ENCODE measurements around the gene PDZD7. TPM values are rescaled to one million over a fixed set of nuclear protein-coding genes. Genes with fewer than 3 reads are reported as not detected.

PDZD7 gene
- total RNA-seq, 1 donor from 2014 or later: 1.5 TPM

GRCh38 chr10:101055411-101055810 lies 24.5 kb upstream of the PDZD7 start:
- Mint-ChIP-seq H3K4me3 (ENCODE audit: unreplicated experiment) (no peak overlapping the region), H3K27me3 (ENCODE audit: unreplicated experiment) (peaks cover 4% of the 10 kb centered on the region), H3K9me3 (ENCODE audit: unreplicated experiment) (peaks cover 3% of the 10 kb centered on the region), H3K27ac (ENCODE audit: unreplicated experiment) (no peak overlapping the region), H3K4me1 (ENCODE audit: low read depth, unreplicated experiment) (peaks cover 5% of the 10 kb centered on the region), H3K36me3 (ENCODE audit: unreplicated experiment) (no peaks in the 10 kb centered on the region)
- no peak for DNase-seq
- TF ChIP-seq CTCF (IDR thresholded peaks at IDR 0.05; ENCODE audit: partially characterized antibody, unreplicated experiment): no peak

GRCh38 chr10:101054876-101055275 lies 23.9 kb upstream of the PDZD7 start:
- Mint-ChIP-seq H3K36me3 (ENCODE audit: unreplicated experiment) (no peaks in the 10 kb centered on the region), H3K27me3 (ENCODE audit: unreplicated experiment) (peaks cover 4% of the 10 kb centered on the region), H3K4me1 (ENCODE audit: low read depth, unreplicated experiment) (peaks cover 5% of the 10 kb centered on the region), H3K4me3 (ENCODE audit: unreplicated experiment) (no peak overlapping the region), H3K27ac (ENCODE audit: unreplicated experiment) (no peak overlapping the region), H3K9me3 (ENCODE audit: unreplicated experiment) (peaks cover 3% of the 10 kb centered on the region)
- TF ChIP-seq CTCF (IDR thresholded peaks at IDR 0.05; ENCODE audit: partially characterized antibody, unreplicated experiment): no peak
- DNase-seq: no peak

GRCh38 chr10:101054351-101054750 lies 23.4 kb upstream of the PDZD7 start:
- peaks cover 5% of the 10 kb centered on the region for H3K4me1 Mint-ChIP-seq (ENCODE audit: low read depth, unreplicated experiment)
- no peak overlapping the region for H3K4me3 Mint-ChIP-seq (ENCODE audit: unreplicated experiment)

GRCh38 chr10:101053516-101053915 lies 22.6 kb upstream of the PDZD7 start:
- no peak for TF ChIP-seq CTCF (IDR thresholded peaks at IDR 0.05; ENCODE audit: partially characterized antibody, unreplicated experiment)
- Mint-ChIP-seq H3K27ac (ENCODE audit: unreplicated experiment) (no peak overlapping the region), H3K4me1 (ENCODE audit: low read depth, unreplicated experiment) (peaks cover 10% of the 10 kb centered on the region), H3K36me3 (ENCODE audit: unreplicated experiment) (no peaks in the 10 kb centered on the region), H3K9me3 (ENCODE audit: unreplicated experiment) (peaks cover 4% of the 10 kb centered on the region), H3K4me3 (ENCODE audit: unreplicated experiment) (no peak overlapping the region), H3K27me3 (ENCODE audit: unreplicated experiment) (peaks cover 15% of the 10 kb centered on the region)
- DNase-seq: no peak

More at GRCh38 chr10:101054351-101054750, 23.4 kb upstream of the PDZD7 start:
- peaks cover 3% of the 10 kb centered on the region for H3K9me3 Mint-ChIP-seq (ENCODE audit: unreplicated experiment)
- peaks cover 10% of the 10 kb centered on the region for H3K27me3 Mint-ChIP-seq (ENCODE audit: unreplicated experiment)
- H3K36me3 Mint-ChIP-seq (ENCODE audit: unreplicated experiment): no peaks in the 10 kb centered on the region
- no peak for DNase-seq
- no peak for TF ChIP-seq CTCF (IDR thresholded peaks at IDR 0.05; ENCODE audit: partially characterized antibody, unreplicated experiment)
- H3K27ac Mint-ChIP-seq (ENCODE audit: unreplicated experiment): no peak overlapping the region

- Mint-ChIP-seq H3K27ac (ENCODE audit: unreplicated experiment) (no peak overlapping the region), H3K27me3 (ENCODE audit: unreplicated experiment) (peaks cover 18% of the 10 kb centered on the region), H3K4me3 (ENCODE audit: unreplicated experiment) (no peak overlapping the region), H3K4me1 (ENCODE audit: low read depth, unreplicated experiment) (peaks cover 13% of the 10 kb centered on the region), H3K36me3 (ENCODE audit: unreplicated experiment) (no peaks in the 10 kb centered on the region), H3K9me3 (ENCODE audit: unreplicated experiment) (peaks cover 5% of the 10 kb centered on the region)
- no peak for TF ChIP-seq CTCF (IDR thresholded peaks at IDR 0.05; ENCODE audit: partially characterized antibody, unreplicated experiment)
- no peak for DNase-seq
Observed at GRCh38 chr10:101052285-101052684, 21.4 kb upstream of the PDZD7 start.
